Stomach (tissue), 9 donors: ENCODE measurements around the gene PDCD1. TPM values are rescaled to one million over a fixed set of nuclear protein-coding genes. Genes with fewer than 3 reads are reported as not detected.
A peak's percentile ranks its signal among the peaks of the same experiment; 100 is the strongest.
"Not testable (repeated sequence)": the region's sequence is repeated elsewhere in the genome, so short reads cannot be mapped to it uniquely, and the experiment has no call there.

Experiments
- DNase-seq, 2 donors: peaks; one replicate each; pipeline versions ENCODE4 v3.0.0 to v3.0.0-alpha.2; 2013 to 2019
- H3K27ac ChIP-seq, 5 donors: fragments of 200-600 bp in 4 of 5; sonication (generic) in 4 of 5; one replicate each; pipeline ENCODE4 v1.5.1; 2013 to 2019; ENCODE audit warnings: mild to moderate bottlenecking in 1 of 5, moderate library complexity in 1 of 5
- H3K27me3 ChIP-seq, 3 donors: fragments of 200-600 bp; sonication (generic); one replicate each; pipeline ENCODE4 v1.5.1; 2017 to 2019; ENCODE audit warnings: mixed run types in 1 of 3
- H3K36me3 ChIP-seq, 4 donors: fragments of 200-600 bp; sonication (generic); 1 replicate in 3 of 4; 2 replicates in 1 of 4; pipeline ENCODE4 v1.5.1; 2016 to 2019
- H3K4me1 ChIP-seq, 4 donors: fragments of 200-600 bp; sonication (generic); one replicate each; pipeline ENCODE4 v1.5.1; 2016 to 2019
- H3K4me3 ChIP-seq, 4 donors: fragments of 200-600 bp; sonication (generic) in 3 of 4; one replicate each; pipeline ENCODE4 v1.5.1; 2016 to 2019; ENCODE audit warnings: mild to moderate bottlenecking in 1 of 4
- H3K9me3 ChIP-seq, 4 donors: fragments of 200-600 bp; sonication (generic); one replicate each; pipeline ENCODE4 v1.5.1; 2016 to 2019
- EP300 ChIP-seq: sonication (generic); formaldehyde crosslinking; IDR thresholded peaks from one replicate; pipeline ENCODE4 v1.6.1; 2017; ENCODE audit warnings: antibody characterized with exemption
- POLR2A ChIP-seq, 4 donors: fragments of 450-650 bp; IDR thresholded peaks; one replicate each; pipeline ENCODE4 v1.6.1; 2016; ENCODE audit warnings: antibody characterized with exemption in 4 of 4, control low read depth in 2 of 4, mild to moderate bottlenecking in 1 of 4, moderate library complexity in 1 of 4
- WGBS, 5 donors: extraction: QIAGEN DNeasy Blood & Tissue Kit in 3 of 5; methylation state at CpG; one replicate each; pipeline versions ENCODE4 v1.1.5 to v1.1.7; 2013 to 2018; 5-methylcytosine and 5-hydroxymethylcytosine counted together
- intact Hi-C: fragments of 100-400 bp; cut with DNase I; formaldehyde crosslinking; loops from one replicate; pipeline ENCODE4 v1.15.1; 2023; ENCODE audit warnings: low total_unique reads
- polyA plus RNA-seq, 3 donors: library from polyadenylated mRNA; stranded (reverse); fragments of 200-250 nt; gene quantifications; one replicate each; pipeline ENCODE4 v1.2.3, GENCODE V29; 2013
- total RNA-seq, 5 donors: library from RNA; depleted of rRNA; stranded (reverse); fragments of >200 nt; gene quantifications; one replicate each; pipeline versions ENCODE4 v1.1.0 to v1.2.3, GENCODE V29; 2014 to 2016
- TF ChIP-seq, protein P1 (sequence below), 7 experiments: fragments of 450-650 bp in 4 of 7; fragments of 200-600 bp in 3 of 7; sonication (generic) in 3 of 7; IDR thresholded peaks; one replicate each; pipeline ENCODE4 v1.5.1; 2016 to 2019; ENCODE audit warnings: antibody characterized with exemption in 7 of 7, control low read depth in 2 of 7, mild to moderate bottlenecking in 1 of 7
- donor health status: healthy with polysubstance abuse.
- donor health status: Bipolar disorder and iron deficiency.
- donor health status: healthy.

Gene PDCD1
- total and polyA plus RNA-seq, 8 donors, result 0.18 to 2.2 (median 0.60) TPM; not detected in 3

DNA sequence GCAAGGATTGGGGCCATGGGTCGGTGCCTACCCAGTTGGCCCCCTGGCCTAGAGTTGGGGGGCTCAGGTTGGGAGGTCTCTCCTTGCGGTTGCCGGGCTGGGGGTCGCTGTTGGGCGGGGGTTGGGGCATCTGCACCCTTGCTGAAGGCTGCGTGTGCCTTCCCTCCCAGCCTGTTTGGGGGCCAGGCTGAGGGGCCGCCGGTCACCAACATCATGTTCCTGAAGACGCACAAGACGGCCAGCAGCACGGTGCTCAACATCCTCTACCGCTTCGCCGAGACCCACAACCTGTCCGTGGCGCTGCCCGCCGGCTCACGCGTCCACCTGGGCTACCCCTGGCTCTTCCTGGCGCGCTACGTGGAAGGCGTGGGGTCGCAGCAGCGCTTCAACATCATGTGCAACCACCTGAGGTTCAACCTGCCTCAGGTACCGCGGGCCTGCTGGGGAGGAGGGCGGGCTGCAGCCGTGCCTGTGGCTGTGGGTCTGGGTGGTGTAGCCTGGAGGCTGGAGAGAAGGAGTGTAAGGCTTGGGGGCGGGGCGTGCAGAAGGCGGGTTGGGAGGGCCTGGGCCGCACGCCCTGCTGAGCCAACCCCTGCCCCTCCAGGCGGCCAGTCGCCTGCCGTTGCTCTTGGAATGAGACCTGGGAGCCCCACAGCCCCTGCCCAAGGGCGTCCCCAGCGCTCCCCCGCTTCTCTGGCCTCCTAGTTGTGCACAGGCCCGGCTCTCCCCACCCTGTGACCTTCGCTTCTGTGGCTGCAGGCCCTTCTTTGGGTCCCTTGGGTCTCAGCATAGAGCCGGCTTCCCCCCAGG, 56.9 kb downstream of the PDCD1 start:
- 70 to 79% (median 77%) methylated on average over 20 to 44 of the region's 44 CpGs for WGBS, 5 donors
- TF ChIP-seq, protein P1, sequence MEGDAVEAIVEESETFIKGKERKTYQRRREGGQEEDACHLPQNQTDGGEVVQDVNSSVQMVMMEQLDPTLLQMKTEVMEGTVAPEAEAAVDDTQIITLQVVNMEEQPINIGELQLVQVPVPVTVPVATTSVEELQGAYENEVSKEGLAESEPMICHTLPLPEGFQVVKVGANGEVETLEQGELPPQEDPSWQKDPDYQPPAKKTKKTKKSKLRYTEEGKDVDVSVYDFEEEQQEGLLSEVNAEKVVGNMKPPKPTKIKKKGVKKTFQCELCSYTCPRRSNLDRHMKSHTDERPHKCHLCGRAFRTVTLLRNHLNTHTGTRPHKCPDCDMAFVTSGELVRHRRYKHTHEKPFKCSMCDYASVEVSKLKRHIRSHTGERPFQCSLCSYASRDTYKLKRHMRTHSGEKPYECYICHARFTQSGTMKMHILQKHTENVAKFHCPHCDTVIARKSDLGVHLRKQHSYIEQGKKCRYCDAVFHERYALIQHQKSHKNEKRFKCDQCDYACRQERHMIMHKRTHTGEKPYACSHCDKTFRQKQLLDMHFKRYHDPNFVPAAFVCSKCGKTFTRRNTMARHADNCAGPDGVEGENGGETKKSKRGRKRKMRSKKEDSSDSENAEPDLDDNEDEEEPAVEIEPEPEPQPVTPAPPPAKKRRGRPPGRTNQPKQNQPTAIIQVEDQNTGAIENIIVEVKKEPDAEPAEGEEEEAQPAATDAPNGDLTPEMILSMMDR (IDR thresholded peaks at IDR 0.05), result no peak
- no peak for TF ChIP-seq POLR2A (IDR thresholded peaks at IDR 0.05)
- TF ChIP-seq EP300, result no peak
- H3K4me1 ChIP-seq, result peaks cover 15 to 22% (median 21%) of the 10 kb centered on the region in 4 donors
- peaks cover 8 to 70% (median 25%) of the 10 kb centered on the region in 3 donors for H3K27me3 ChIP-seq
- no peaks in the 10 kb centered on the region for H3K36me3 ChIP-seq
- peak in 1 of 2 donors; percentile 39 for DNase-seq
- no peak overlapping the region for H3K4me3 ChIP-seq
- no peak overlapping the region for H3K27ac ChIP-seq
- no peaks in the 10 kb centered on the region for H3K9me3 ChIP-seq
- intact Hi-C loops, result no loop called here

DNA sequence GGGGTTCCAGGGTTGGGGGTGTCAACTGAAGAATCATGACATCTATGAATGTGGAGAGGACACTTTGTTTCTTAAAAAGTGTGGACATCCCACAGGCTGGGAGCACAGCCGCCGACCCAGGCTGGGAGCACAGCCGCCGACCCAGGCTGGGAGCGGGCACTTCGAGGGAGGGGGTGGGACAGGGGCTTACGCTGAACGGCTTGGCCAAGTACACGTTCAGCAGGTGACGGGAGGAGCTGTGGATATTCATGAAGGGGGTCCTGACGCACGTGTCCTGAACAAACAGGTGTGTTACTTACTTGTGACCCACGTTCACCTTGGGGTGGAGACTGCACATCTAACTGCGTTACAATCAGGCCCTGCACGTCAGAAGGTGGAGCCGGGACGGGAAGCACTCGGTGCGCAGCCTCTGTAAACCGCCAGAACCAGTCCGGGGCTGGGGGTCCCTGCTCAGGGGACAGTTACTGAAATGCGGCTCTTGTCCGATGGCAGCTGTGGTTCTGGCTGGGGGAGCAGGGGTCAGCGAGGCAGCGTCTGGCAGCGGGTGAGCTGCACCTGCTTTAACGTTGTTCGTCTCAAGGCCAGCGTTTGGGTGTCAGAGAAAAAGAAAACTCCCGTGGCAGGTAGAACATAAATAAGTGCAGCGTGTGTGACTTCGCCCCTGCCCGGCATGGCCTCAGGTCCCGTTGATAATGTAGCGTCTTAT, 58.3 kb downstream of the PDCD1 start:
- peak in 1 of 2 donors; percentile 49 for DNase-seq
- WGBS, 5 donors, result 51 to 67% (median 62%) methylated on average over 34 to 35 of the region's 35 CpGs
- H3K4me3 ChIP-seq, H3K36me3 ChIP-seq, H3K27ac ChIP-seq, H3K9me3 ChIP-seq, intact Hi-C loops: not testable (repeated sequence)
- Histone ChIP-seq H3K4me1 (peaks cover 15 to 22% (median 21%) of the 10 kb centered on the region in 4 donors), H3K27me3 (peaks cover 8 to 82% (median 25%) of the 10 kb centered on the region in 3 donors)

Other genes with a start within 250 kb of the PDCD1 start
- gene THAP4, start 221.7 kb downstream of the PDCD1 start, total RNA-seq, result 100 to 1,000 TPM in 1 of 5 donors, 10 to 100 TPM in 4; 16.0 to 172 (median 33.0) TPM
- gene THAP4, start 221.7 kb downstream of the PDCD1 start, polyA plus RNA-seq, result 10 to 100 TPM; 53.8 to 64.1 (median 58.9) TPM
- gene ATG4B, start 221.2 kb downstream of the PDCD1 start, total RNA-seq, result 100 to 1,000 TPM in 2 of 5 donors, 10 to 100 TPM in 3; 45.5 to 162 (median 98.5) TPM
- 10 to 100 TPM; 31.5 to 42.5 (median 36.7) TPM for gene ATG4B, start 221.2 kb downstream of the PDCD1 start, polyA plus RNA-seq
- 10 to 100 TPM in 3 of 5 donors, 1 to 10 TPM in 2; 3.5 to 50.0 (median 14.1) TPM for gene DTYMK, start 172.1 kb downstream of the PDCD1 start, total RNA-seq
- 10 to 100 TPM; 16.5 to 29.9 (median 26.9) TPM for gene DTYMK, start 172.1 kb downstream of the PDCD1 start, polyA plus RNA-seq
- 100 to 1,000 TPM in 2 of 5 donors, 10 to 100 TPM in 3; 29.0 to 160 (median 35.4) TPM for gene ING5, start 156.9 kb downstream of the PDCD1 start, total RNA-seq
- gene ING5, start 156.9 kb downstream of the PDCD1 start, polyA plus RNA-seq, result 10 to 100 TPM; 19.9 to 39.0 (median 25.1) TPM
- 100 to 1,000 TPM in 1 of 5 donors, 10 to 100 TPM in 4; 17.3 to 369 (median 31.2) TPM for gene D2HGDH, start 124.3 kb downstream of the PDCD1 start, total RNA-seq
- gene D2HGDH, start 124.3 kb downstream of the PDCD1 start, polyA plus RNA-seq, result 10 to 100 TPM; 19.1 to 35.4 (median 19.1) TPM
- gene GAL3ST2, start 82.1 kb downstream of the PDCD1 start, total RNA-seq, result 100 to 1,000 TPM in 1 of 5 donors, not detected in 4; 311 TPM
- not detected for gene GAL3ST2, start 82.1 kb downstream of the PDCD1 start, polyA plus RNA-seq
- gene NEU4, start 49.7 kb downstream of the PDCD1 start, total RNA-seq, result 100 to 1,000 TPM in 1 of 5 donors, not detected in 4; 415 TPM
- under 1 TPM in 1 of 3 donors, not detected in 2; 0.08 TPM for gene NEU4, start 49.7 kb downstream of the PDCD1 start, polyA plus RNA-seq
- under 1 TPM in 1 of 5 donors, not detected in 4; 0.43 TPM for gene RTP5, start 10.8 kb upstream of the PDCD1 start, total RNA-seq
- under 1 TPM in 1 of 3 donors, not detected in 2; 0.10 TPM for gene RTP5, start 10.8 kb upstream of the PDCD1 start, polyA plus RNA-seq